Naive thymus-derived CD4-positive, alpha-beta T cell (primary cell): Measurements from ENCODE around the gene PPP5C. TPM values are rescaled to one million over a fixed set of nuclear protein-coding genes. Genes with fewer than 3 reads are reported as not detected.

Experiments
- ATAC-seq: fragments of 150-1000 bp; cut with Tn5 transposase; 2 replicates; pipeline ENCODE4 v1.10.0; 2021; ENCODE audit warnings: mild to moderate bottlenecking, moderate library complexity
- CTCF ChIA-PET: fragments of 350-600 bp; sonication (Branson Sonifier 250); formaldehyde crosslinking; loops from one replicate; lab custom pipeline; 2021; ENCODE audit warnings: antibody characterized with exemption; lab: Charles Lee
- POLR2A ChIA-PET: fragments of 350-600 bp; sonication (Branson Sonifier 250); formaldehyde crosslinking; loops from one replicate; lab custom pipeline; 2021; ENCODE audit warnings: antibody characterized with exemption, inconsistent platforms; lab: Charles Lee
- DNase-seq, 9 donors: peaks; one replicate each; pipeline versions ENCODE4 v3.0.0 to v3.0.0-alpha.2; 2020 to 2022; ENCODE audit warnings: mixed read lengths in 1 of 9
- H3K27ac ChIP-seq: one replicate; pipeline ENCODE4 v1.7.0; 2013; ENCODE audit warnings: mild to moderate bottlenecking, low read depth, low read length, moderate library complexity
- H3K27me3 ChIP-seq, 2 donors: one replicate each; pipeline ENCODE4 v1.7.0; 2013; ENCODE audit warnings: low read length in 2 of 2, mild to moderate bottlenecking in 2 of 2, moderate library complexity in 2 of 2; ENCODE audit not compliant: control insufficient read depth in 2 of 2, insufficient read depth in 2 of 2
- H3K36me3 ChIP-seq, 3 experiments: 1 replicate in 2 of 3; 2 replicates in 1 of 3; pipeline ENCODE4 v1.7.0; 2013; ENCODE audit warnings: low read length in 3 of 3, mild to moderate bottlenecking in 3 of 3, moderate library complexity in 1 of 3; ENCODE audit not compliant: insufficient read depth in 3 of 3, control insufficient read depth in 2 of 3
- H3K4me1 ChIP-seq, 2 donors: one replicate each; pipeline ENCODE4 v1.7.0; 2013; ENCODE audit warnings: low read length in 2 of 2, mild to moderate bottlenecking in 2 of 2, moderate library complexity in 1 of 2; ENCODE audit not compliant: control insufficient read depth in 2 of 2, insufficient read depth in 2 of 2
- H3K4me3 ChIP-seq: 2 replicates; pipeline ENCODE4 v1.7.0; 2013; ENCODE audit warnings: mild to moderate bottlenecking, low read length
- H3K9me3 ChIP-seq, 3 experiments: 1 replicate in 2 of 3; 2 replicates in 1 of 3; pipeline ENCODE4 v1.7.0; 2013; ENCODE audit warnings: low read length in 3 of 3; ENCODE audit not compliant: control insufficient read depth in 2 of 3
- H3K27ac Mint-ChIP-seq, 9 donors: one replicate each; pipeline ENCODE4 v1.8.0; 2020 to 2022; ENCODE audit warnings: mixed read lengths in 9 of 9, mild to moderate bottlenecking in 8 of 9, moderate library complexity in 5 of 9, inconsistent platforms in 2 of 9
- H3K27me3 Mint-ChIP-seq, 5 donors: one replicate each; pipeline ENCODE4 v1.8.0; 2021 to 2022; ENCODE audit warnings: mixed read lengths in 5 of 5, mild to moderate bottlenecking in 1 of 5
- H3K36me3 Mint-ChIP-seq, 5 donors: one replicate each; pipeline ENCODE4 v1.8.0; 2020 to 2022; ENCODE audit warnings: mixed read lengths in 5 of 5, mild to moderate bottlenecking in 3 of 5, inconsistent platforms in 1 of 5
- H3K4me1 Mint-ChIP-seq, 7 donors: one replicate each; pipeline ENCODE4 v1.8.0; 2020 to 2022; ENCODE audit warnings: mixed read lengths in 7 of 7, mild to moderate bottlenecking in 3 of 7, inconsistent platforms in 1 of 7
- H3K4me3 Mint-ChIP-seq, 10 donors: one replicate each; pipeline ENCODE4 v1.8.0; 2020 to 2022; ENCODE audit warnings: mild to moderate bottlenecking in 10 of 10, mixed read lengths in 10 of 10, moderate library complexity in 6 of 10, inconsistent platforms in 2 of 10
- H3K9me3 Mint-ChIP-seq, 11 donors: one replicate each; pipeline ENCODE4 v1.8.0; 2020 to 2022; ENCODE audit warnings: mixed read lengths in 11 of 11, mild to moderate bottlenecking in 4 of 11, inconsistent platforms in 1 of 11, moderate library complexity in 1 of 11
- intact Hi-C, 2 donors: fragments of 100-400 bp; cut with micrococcal nuclease; formaldehyde crosslinking; loops; one replicate each; pipeline ENCODE4 v1.15.1; 2023
- polyA plus RNA-seq, 2 donors: library from polyadenylated mRNA; unstranded; fragments of 300-500 nt; fragmentation: Illumina TruSeq; gene quantifications; one replicate each; pipeline ENCODE4 v1.2.3, GENCODE V29; 2021
- total RNA-seq, 6 experiments: library from RNA in 5 of 6; stranded (reverse) in 5 of 6; gene quantifications; 1 replicate in 5 of 6; 2 replicates in 1 of 6; pipeline ENCODE4 v1.2.3 and lab custom pipeline; 2021 to 2026

PPP5C gene
- total and polyA plus RNA-seq, 7 experiments from 2014 or later: 17.4 to 107 (median 44.7) TPM

GRCh38 chr19:46404753-46405468 lies 58.0 kb downstream of the PPP5C start:
- no peak for DNase-seq
- Histone ChIP-seq H3K36me3 (no peaks in the 10 kb centered on the region), H3K9me3 (no peaks in the 10 kb centered on the region), H3K27ac (no peak overlapping the region), H3K27me3 (peaks cover 0 to 15% of the 10 kb centered on the region in 2 donors), H3K4me3 (peak overlapping the region; percentile 2), H3K4me1 (peaks cover 0 to 15% of the 10 kb centered on the region in 2 donors)
- peaks cover 10 to 30% (median 21%) of the 10 kb centered on the region in 7 donors for H3K4me1 Mint-ChIP-seq
- no peak for ATAC-seq
- peak overlapping the region in 1 of 9 donors; percentile 74 for H3K27ac Mint-ChIP-seq
- peaks cover 49 to 77% (median 57%) of the 10 kb centered on the region in 5 donors for H3K27me3 Mint-ChIP-seq
- intact Hi-C loops: loop anchor here in 1 of 2 donors (10.0 kb wide), 1 partner anchor 260 kb away; the partner anchor contains the start of gene DACT3
- peaks cover 0 to 5% (median 0%) of the 10 kb centered on the region in 11 donors for H3K9me3 Mint-ChIP-seq
- H3K36me3 Mint-ChIP-seq: no peaks in the 10 kb centered on the region
- H3K4me3 Mint-ChIP-seq: peak overlapping the region in 8 of 10 donors; percentile 9 to 94 (median 76)
- CTCF ChIA-PET: interaction anchor here (0.6 kb wide), 1 partner anchor 10 kb away, joined by 4 read pairs; no protein-coding TSS in a partner anchor
- POLR2A ChIA-PET: no interaction called here

DNA sequence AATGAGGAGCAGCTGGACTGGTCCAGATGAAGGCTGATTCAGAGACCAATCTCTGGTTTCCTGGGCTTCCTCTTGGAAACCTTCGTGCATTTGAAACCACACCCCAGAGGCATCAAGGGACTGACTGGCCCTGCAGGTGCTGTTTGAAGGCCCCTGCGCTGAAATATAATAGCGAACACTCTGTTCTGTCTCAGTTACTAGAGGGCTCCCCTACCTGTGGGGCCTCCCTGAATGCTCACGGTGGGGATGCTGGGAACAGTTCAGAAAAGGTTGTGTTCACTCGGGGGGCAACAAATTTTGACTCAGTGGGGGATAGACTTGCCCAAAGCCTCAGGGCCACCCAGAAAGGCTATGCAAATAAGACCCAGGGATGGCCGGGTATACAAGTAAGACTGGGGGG lies 60.1 kb downstream of the PPP5C start:
- H3K27ac ChIP-seq: no peak overlapping the region
- no peaks in the 10 kb centered on the region for H3K36me3 ChIP-seq
- ATAC-seq (no peak), DNase-seq (no peak)
- Mint-ChIP-seq H3K9me3 (peaks cover 0 to 5% (median 0%) of the 10 kb centered on the region in 11 donors), H3K4me1 (peaks cover 10 to 30% (median 21%) of the 10 kb centered on the region in 7 donors), H3K36me3 (no peaks in the 10 kb centered on the region), H3K27ac (no peak overlapping the region), H3K4me3 (no peak overlapping the region), H3K27me3 (peaks cover 58 to 88% (median 70%) of the 10 kb centered on the region in 5 donors)
- peaks cover 0 to 15% of the 10 kb centered on the region in 2 donors for H3K4me1 ChIP-seq
- CTCF ChIA-PET: interaction anchor here (0.7 kb wide), 1 partner anchor 67 kb away, joined by 3 read pairs; no protein-coding TSS in a partner anchor
- H3K27me3 ChIP-seq: peaks cover 0 to 14% of the 10 kb centered on the region in 2 donors
- POLR2A ChIA-PET: no interaction called here
- H3K9me3 ChIP-seq: no peaks in the 10 kb centered on the region
- intact Hi-C loops: loop anchor here in 1 of 2 donors (10.0 kb wide), 1 partner anchor 258 kb away; the partner anchor contains the start of gene DACT3
- no peak overlapping the region for H3K4me3 ChIP-seq

DNA sequence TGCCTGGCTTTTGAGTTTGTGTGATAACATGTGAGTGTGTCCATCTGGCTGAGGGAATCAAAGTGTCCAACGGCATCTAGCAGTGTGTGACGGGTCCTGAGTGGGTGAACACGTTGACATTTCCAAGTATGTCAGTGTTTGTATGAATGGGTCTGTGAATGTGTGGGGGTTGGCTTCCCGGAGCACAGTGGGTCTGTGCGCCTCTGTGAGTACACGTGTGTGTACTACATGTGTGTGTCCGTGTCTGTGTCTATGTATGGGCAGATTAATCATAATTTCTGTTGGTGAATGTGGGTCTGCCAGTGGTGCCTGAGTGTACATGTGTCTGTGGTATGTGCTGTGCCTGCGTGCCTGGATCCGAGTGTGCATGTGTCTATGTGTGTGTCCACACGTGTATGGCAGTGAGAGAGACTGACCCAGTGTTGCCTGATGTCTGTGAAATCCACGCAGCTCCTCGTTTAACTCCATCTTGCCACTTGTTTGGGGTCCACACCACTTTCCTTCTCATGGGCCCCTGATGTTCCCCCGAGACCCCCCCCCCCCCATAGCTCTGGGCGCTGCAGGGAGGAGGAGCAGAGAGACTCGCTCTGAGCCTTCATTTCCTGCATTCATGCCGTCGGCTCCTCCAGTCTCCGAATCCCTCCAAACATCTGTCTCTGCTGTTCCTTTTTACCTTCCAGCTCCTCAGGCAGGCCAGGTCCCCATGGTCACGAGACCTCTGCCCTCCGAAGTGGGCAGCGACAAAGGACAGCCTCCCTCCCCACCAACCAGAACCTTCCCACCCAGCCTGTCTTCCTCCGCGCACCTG lies 61.2 kb downstream of the PPP5C start:
- POLR2A ChIA-PET: no interaction called here
- intact Hi-C loops: loop anchor here in 1 of 2 donors (10.0 kb wide), 1 partner anchor 257 kb away; the partner anchor contains the start of gene DACT3
- ATAC-seq (no peak), DNase-seq (no peak)
- Mint-ChIP-seq H3K4me3 (peak overlapping the region in 1 of 10 donors; percentile 52), H3K36me3 (no peaks in the 10 kb centered on the region), H3K27me3 (peaks cover 59 to 88% (median 69%) of the 10 kb centered on the region in 5 donors), H3K9me3 (peaks cover 0 to 5% (median 0%) of the 10 kb centered on the region in 11 donors), H3K4me1 (peaks cover 10 to 30% (median 17%) of the 10 kb centered on the region in 7 donors), H3K27ac (no peak overlapping the region)
- CTCF ChIA-PET: interaction anchor here (0.7 kb wide), 1 partner anchor 66 kb away, joined by 3 read pairs; no protein-coding TSS in a partner anchor
- Histone ChIP-seq H3K27me3 (peaks cover 0 to 14% of the 10 kb centered on the region in 2 donors), H3K4me3 (no peak overlapping the region), H3K27ac (no peak overlapping the region), H3K9me3 (no peaks in the 10 kb centered on the region), H3K36me3 (no peaks in the 10 kb centered on the region), H3K4me1 (peaks cover 0 to 15% of the 10 kb centered on the region in 2 donors)

- Mint-ChIP-seq H3K4me1 (peaks cover 9 to 27% (median 17%) of the 10 kb centered on the region in 7 donors), H3K27me3 (peaks cover 56 to 87% (median 67%) of the 10 kb centered on the region in 5 donors), H3K4me3 (peak overlapping the region in 1 of 10 donors; percentile 52), H3K9me3 (peaks cover 0 to 5% (median 0%) of the 10 kb centered on the region in 11 donors), H3K27ac (peak overlapping the region in 1 of 9 donors; percentile 11), H3K36me3 (no peaks in the 10 kb centered on the region)
- Histone ChIP-seq H3K4me3 (no peak overlapping the region), H3K36me3 (no peaks in the 10 kb centered on the region), H3K27me3 (peaks cover 0 to 14% of the 10 kb centered on the region in 2 donors), H3K27ac (no peak overlapping the region), H3K9me3 (no peaks in the 10 kb centered on the region), H3K4me1 (peaks cover 0 to 14% of the 10 kb centered on the region in 2 donors)
- DNase-seq (no peak), ATAC-seq (no peak)
- POLR2A ChIA-PET: no interaction called here
- intact Hi-C loops: loop anchor here in 1 of 2 donors (10.0 kb wide), 1 partner anchor 256 kb away; the partner anchor contains the start of gene DACT3
- CTCF ChIA-PET: no interaction called here
Observed at GRCh38 chr19:46408664-46409039, 61.8 kb downstream of the PPP5C start.

GRCh38 chr19:46409191-46409590 lies 62.3 kb downstream of the PPP5C start:
- Histone ChIP-seq H3K36me3 (no peaks in the 10 kb centered on the region), H3K9me3 (no peaks in the 10 kb centered on the region), H3K27me3 (peaks cover 0 to 14% of the 10 kb centered on the region in 2 donors), H3K27ac (no peak overlapping the region), H3K4me1 (peaks cover 0 to 9% of the 10 kb centered on the region in 2 donors), H3K4me3 (no peak overlapping the region)
- H3K27ac Mint-ChIP-seq: no peak overlapping the region
- H3K27me3 Mint-ChIP-seq: peaks cover 55 to 87% (median 67%) of the 10 kb centered on the region in 5 donors
- intact Hi-C loops: loop anchor here in 1 of 2 donors (10.0 kb wide), 1 partner anchor 256 kb away; the partner anchor contains the start of gene DACT3
- ATAC-seq (no peak), DNase-seq (no peak)
- POLR2A ChIA-PET: no interaction called here
- H3K36me3 Mint-ChIP-seq: no peaks in the 10 kb centered on the region
- CTCF ChIA-PET: interaction anchor here (0.6 kb wide), 1 partner anchor 305 kb away, joined by 3 read pairs; no protein-coding TSS in a partner anchor
- peaks cover 4 to 22% (median 13%) of the 10 kb centered on the region in 7 donors for H3K4me1 Mint-ChIP-seq
- no peak overlapping the region for H3K4me3 Mint-ChIP-seq
- peaks cover 0 to 3% (median 0%) of the 10 kb centered on the region in 11 donors for H3K9me3 Mint-ChIP-seq
